B cell (primary cell): ENCODE results near the gene RSBN1. TPM values are rescaled to one million over a fixed set of nuclear protein-coding genes. Genes with fewer than 3 reads are reported as not detected.

Experiments used
- ATAC-seq: fragments of 200-7000 bp; cut with Tn5 transposase; one replicate; pipeline ENCODE4 v1.10.0; 2021; ENCODE audit warnings: low read depth, mild to moderate bottlenecking, moderate number of reproducible peaks, moderate library complexity
- CTCF ChIA-PET: fragments of 350-600 bp; sonication (Branson Sonifier 250); formaldehyde crosslinking; loops from one replicate; lab custom pipeline; 2021; ENCODE audit warnings: antibody characterized with exemption, inconsistent platforms; lab: Charles Lee
- POLR2A ChIA-PET: fragments of 350-600 bp; sonication (Branson Sonifier 250); formaldehyde crosslinking; loops from one replicate; lab custom pipeline; 2021; ENCODE audit warnings: antibody characterized with exemption; lab: Charles Lee
- DNase-seq: peaks from one replicate; pipeline ENCODE4 v3.0.0; 2013
- H2AFZ ChIP-seq: 2 replicates; pipeline ENCODE4 v1.6.1; 2012; ENCODE audit warnings: mild to moderate bottlenecking, low read depth, low read length; ENCODE audit not compliant: insufficient read depth, poor library complexity, severe bottlenecking
- H3K27ac ChIP-seq, 2 donors: 1 replicate in 1 of 2; 2 replicates in 1 of 2; pipeline ENCODE4 v1.5.1; 2012 to 2013; ENCODE audit warnings: low read length in 2 of 2, mild to moderate bottlenecking in 2 of 2, moderate library complexity in 1 of 2
- H3K27me3 ChIP-seq, 4 experiments: fragments of 200-600 bp in 1 of 4; sonication (generic) in 1 of 4; replicated peaks in 1 of 4; 1 replicate in 2 of 4; 2 replicates in 2 of 4; pipeline versions ENCODE4 v1.6.1 to v1.7.0; 2013 to 2016; ENCODE audit warnings: low read length in 3 of 4, mild to moderate bottlenecking in 2 of 4, mixed read lengths in 1 of 4, moderate library complexity in 1 of 4; ENCODE audit not compliant: insufficient read depth in 4 of 4, control insufficient read depth in 3 of 4; ENCODE audit errors: control extremely low read depth in 1 of 4
- H3K36me3 ChIP-seq, 2 experiments: replicated peaks in 1 of 2; 1 replicate in 1 of 2; 2 replicates in 1 of 2; pipeline versions ENCODE4 v1.6.1 to v1.7.1; 2013; ENCODE audit warnings: low read length in 1 of 2; ENCODE audit not compliant: insufficient read depth in 2 of 2, control insufficient read depth in 1 of 2; ENCODE audit errors: control extremely low read depth in 1 of 2, extremely low read depth in 1 of 2
- H3K4me1 ChIP-seq, 2 donors: fragments of 200-600 bp in 1 of 2; sonication (generic) in 1 of 2; 1 replicate in 1 of 2; 2 replicates in 1 of 2; pipeline versions ENCODE4 v1.5.1 to v1.6.1; 2013 to 2017; ENCODE audit warnings: low read length in 2 of 2; ENCODE audit not compliant: control insufficient read depth in 2 of 2, insufficient read depth in 2 of 2
- H3K4me2 ChIP-seq: replicated peaks from 2 replicates; pipeline ENCODE3; 2012; ENCODE audit warnings: mild to moderate bottlenecking, low read depth, low read length; ENCODE audit not compliant: poor library complexity, severe bottlenecking
- H3K4me3 ChIP-seq, 5 experiments: fragments of 200-600 bp in 1 of 5; sonication (generic) in 1 of 5; 1 replicate in 3 of 5; 2 replicates in 2 of 5; pipeline versions ENCODE4 v1.5.1 to v1.7.0; 2011 to 2016; ENCODE audit warnings: low read length in 4 of 5, mild to moderate bottlenecking in 4 of 5, low read depth in 2 of 5, control low read depth in 1 of 5, moderate library complexity in 1 of 5; ENCODE audit not compliant: insufficient read depth in 1 of 5; ENCODE audit errors: control extremely low read depth in 1 of 5, extremely low read depth in 1 of 5
- H3K79me2 ChIP-seq: fragments of 200-600 bp; sonication (generic); one replicate; pipeline ENCODE4 v1.6.0; 2016; ENCODE audit warnings: low read length; ENCODE audit not compliant: control insufficient read depth, insufficient read depth
- H3K9ac ChIP-seq: fragments of 200-600 bp; sonication (generic); 2 replicates; pipeline ENCODE4 v1.6.1; 2017; ENCODE audit warnings: mild to moderate bottlenecking, low read length, moderate library complexity
- H3K9me3 ChIP-seq, 3 donors: one replicate each; pipeline versions ENCODE4 v1.6.1 to v1.7.1; 2013; ENCODE audit warnings: low read length in 2 of 3; ENCODE audit not compliant: control insufficient read depth in 2 of 3, insufficient read depth in 1 of 3; ENCODE audit errors: control extremely low read depth in 1 of 3
- H4K20me1 ChIP-seq: 2 replicates; pipeline ENCODE4 v1.6.0; 2012; ENCODE audit warnings: mild to moderate bottlenecking, low read length; ENCODE audit not compliant: insufficient read depth, control insufficient read depth, poor library complexity, severe bottlenecking
- H3K27ac Mint-ChIP-seq: one replicate; pipeline ENCODE4 v1.8.0; 2021; ENCODE audit warnings: mixed read lengths
- H3K27me3 Mint-ChIP-seq: one replicate; pipeline ENCODE4 v1.8.0; 2021; ENCODE audit warnings: mixed read lengths
- H3K4me1 Mint-ChIP-seq: one replicate; pipeline ENCODE4 v1.8.0; 2021; ENCODE audit warnings: mixed read lengths
- H3K4me3 Mint-ChIP-seq: one replicate; pipeline ENCODE4 v1.8.0; 2021; ENCODE audit warnings: mixed read lengths
- H3K9me3 Mint-ChIP-seq: one replicate; pipeline ENCODE4 v1.8.0; 2022; ENCODE audit warnings: mixed read lengths; ENCODE audit not compliant: insufficient read depth
- EZH2 ChIP-seq: IDR thresholded peaks from 2 replicates; pipeline ENCODE4 v1.6.1; 2012; ENCODE audit warnings: borderline replicate concordance, low read depth, mild to moderate bottlenecking, moderate library complexity, low read length; ENCODE audit not compliant: insufficient read depth, poor library complexity, severe bottlenecking
- WGBS: methylation state at CpG from one replicate; pipeline ENCODE4 v1.1.5; 2013; ENCODE audit warnings: missing lambda C conversion rate; ENCODE audit not compliant: insufficient coverage; 5-methylcytosine and 5-hydroxymethylcytosine counted together
- intact Hi-C: fragments of 100-400 bp; cut with micrococcal nuclease; formaldehyde crosslinking; loops from one replicate; pipeline ENCODE4 v1.10.0; 2022
- polyA plus RNA-seq: library from polyadenylated mRNA; depleted of rRNA; stranded (reverse); fragments of >200 nt; gene quantifications from 2 replicates; pipeline ENCODE4 v1.2.3, GENCODE V29; 2012
- total RNA-seq, 2 donors: library from RNA; stranded (reverse); fragments of 120-200 nt in 1 of 2; gene quantifications; 1 replicate in 1 of 2; 2 replicates in 1 of 2; pipeline versions ENCODE4 v1.2.3 to v1.2.4, GENCODE V29; 2013 to 2022
- TF ChIP-seq, protein P1 (sequence below): fragments of 200-600 bp; IDR thresholded peaks from one replicate; pipeline ENCODE4 v1.8.0; 2022; ENCODE audit warnings: antibody characterized with exemption, mild to moderate bottlenecking

Gene RSBN1
- total and polyA plus RNA-seq, 2 donors (not counting 1 experiment from before 2014, with no cell fraction given), result 20.6 to 40.2 TPM

DNA sequence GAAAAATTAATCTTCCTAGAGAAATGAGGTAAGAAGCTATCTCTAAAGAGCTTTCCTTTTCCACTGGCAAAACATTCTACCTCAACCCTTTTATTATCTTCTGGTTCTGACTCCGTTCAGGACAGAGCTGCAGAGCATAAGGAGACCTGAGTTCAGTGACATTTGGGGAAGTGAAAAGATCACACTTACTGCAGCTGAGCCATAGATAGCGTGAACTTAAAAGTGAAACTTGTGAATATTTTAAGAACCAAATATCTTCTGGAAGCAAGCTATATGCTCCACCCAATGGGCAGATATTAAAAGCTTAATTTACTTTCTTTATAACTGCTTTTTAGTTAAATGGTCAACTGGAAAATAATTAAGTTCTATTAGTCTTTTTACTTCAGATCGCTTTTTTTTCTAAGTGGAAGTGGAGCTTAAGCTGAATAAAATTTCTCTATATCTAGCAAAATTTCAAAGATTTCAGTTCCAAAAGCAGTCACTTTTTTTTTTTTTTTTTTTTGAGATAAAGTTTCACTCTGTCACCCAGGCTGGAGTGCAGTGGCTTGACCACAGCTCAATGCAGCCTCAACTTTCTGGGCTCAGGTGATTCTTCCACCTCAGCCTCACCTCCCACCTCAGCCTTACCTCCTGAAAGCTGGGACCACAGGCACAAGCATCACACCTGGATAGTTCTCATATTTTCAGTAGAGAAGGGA lies 47.4 kb upstream of the RSBN1 start:
- POLR2A ChIA-PET, result interaction anchor here (0.7 to 1.1 kb wide), 4 partner anchors 10 to 56 kb away, joined by 4 to 10 read pairs (median 5); partner anchors contain the start of genes AP4B1 and DCLRE1B
- peak; percentile 80 for ATAC-seq
- Histone ChIP-seq H3K79me2 (peaks cover 37% of the 10 kb centered on the region), H3K27me3 (no peaks in the 10 kb centered on the region), H3K9ac (peak overlapping the region; percentile 39), H3K4me1 (peaks cover 58 to 60% of the 10 kb centered on the region in 2 donors), H3K27ac (peak overlapping the region; percentile 73 to 80), H3K36me3 (peaks cover 6 to 18% of the 10 kb centered on the region in 2 experiments), H2AFZ (peak overlapping the region; percentile 14), H4K20me1 (no peaks in the 10 kb centered on the region), H3K4me2 (peak overlapping the region; percentile 68), H3K9me3 (no peaks in the 10 kb centered on the region), H3K4me3 (peak overlapping the region; percentile 5 to 58 (median 31))
- no CpG with 5 or more reads among the region's 3 CpGs for WGBS
- Mint-ChIP-seq H3K4me1 (peaks cover 58% of the 10 kb centered on the region), H3K27me3 (no peaks in the 10 kb centered on the region), H3K27ac (peak overlapping the region; percentile 92), H3K4me3 (peak overlapping the region; percentile 72), H3K9me3 (no peaks in the 10 kb centered on the region)
- TF ChIP-seq EZH2, result no peak
- TF ChIP-seq, protein P1, sequence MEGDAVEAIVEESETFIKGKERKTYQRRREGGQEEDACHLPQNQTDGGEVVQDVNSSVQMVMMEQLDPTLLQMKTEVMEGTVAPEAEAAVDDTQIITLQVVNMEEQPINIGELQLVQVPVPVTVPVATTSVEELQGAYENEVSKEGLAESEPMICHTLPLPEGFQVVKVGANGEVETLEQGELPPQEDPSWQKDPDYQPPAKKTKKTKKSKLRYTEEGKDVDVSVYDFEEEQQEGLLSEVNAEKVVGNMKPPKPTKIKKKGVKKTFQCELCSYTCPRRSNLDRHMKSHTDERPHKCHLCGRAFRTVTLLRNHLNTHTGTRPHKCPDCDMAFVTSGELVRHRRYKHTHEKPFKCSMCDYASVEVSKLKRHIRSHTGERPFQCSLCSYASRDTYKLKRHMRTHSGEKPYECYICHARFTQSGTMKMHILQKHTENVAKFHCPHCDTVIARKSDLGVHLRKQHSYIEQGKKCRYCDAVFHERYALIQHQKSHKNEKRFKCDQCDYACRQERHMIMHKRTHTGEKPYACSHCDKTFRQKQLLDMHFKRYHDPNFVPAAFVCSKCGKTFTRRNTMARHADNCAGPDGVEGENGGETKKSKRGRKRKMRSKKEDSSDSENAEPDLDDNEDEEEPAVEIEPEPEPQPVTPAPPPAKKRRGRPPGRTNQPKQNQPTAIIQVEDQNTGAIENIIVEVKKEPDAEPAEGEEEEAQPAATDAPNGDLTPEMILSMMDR, result no peak
- peak; percentile 79 for DNase-seq
- intact Hi-C loops, result loop anchor here (1.0 to 2.0 kb wide), 5 partner anchors 12 to 69 kb away; partner anchors contain the start of genes AP4B1, HIPK1, PTPN22 and RSBN1
- CTCF ChIA-PET, result interaction anchor here (0.6 to 4.2 kb wide), 18 partner anchors 10 to 1145 kb away, joined by 3 to 36 read pairs (median 4); partner anchors contain the start of genes AP4B1, HIPK1 and PPM1J

DNA sequence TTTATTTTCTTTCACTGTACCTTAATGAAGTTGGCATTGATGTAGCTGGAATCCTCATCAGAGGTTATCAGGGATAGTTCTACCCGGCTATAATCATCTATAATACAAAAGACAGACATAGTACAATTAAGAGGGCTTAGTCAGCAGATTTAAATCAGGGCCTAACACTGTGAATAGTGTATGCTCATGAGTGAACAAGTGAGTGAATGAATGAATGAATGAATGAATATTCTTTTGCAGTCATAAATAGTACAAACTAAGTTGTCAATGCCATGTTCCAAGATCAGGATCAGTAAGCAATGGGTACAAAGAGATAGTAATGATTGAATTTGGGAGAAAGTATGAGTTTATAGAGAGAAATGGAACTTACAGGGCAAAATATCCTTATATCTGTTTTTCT lies 46.7 kb upstream of the RSBN1 start:
- Histone ChIP-seq H2AFZ (no peak overlapping the region), H3K4me3 (peak overlapping the region; percentile 5 to 58 (median 21)), H3K27ac (peak overlapping the region; percentile 73 to 80), H3K27me3 (no peaks in the 10 kb centered on the region), H3K79me2 (peaks cover 30% of the 10 kb centered on the region), H3K4me1 (peaks cover 58 to 60% of the 10 kb centered on the region in 2 donors), H3K36me3 (peaks cover 8 to 23% of the 10 kb centered on the region in 2 experiments), H4K20me1 (no peaks in the 10 kb centered on the region), H3K4me2 (peak overlapping the region; percentile 68), H3K9ac (peak overlapping the region; percentile 39), H3K9me3 (no peaks in the 10 kb centered on the region)
- no peaks in the 10 kb centered on the region for H3K9me3 Mint-ChIP-seq
- DNase-seq (no peak), ATAC-seq (no peak)
- TF ChIP-seq, protein P1, result no peak
- no peak for TF ChIP-seq EZH2
- ChIA-PET CTCF (interaction anchor here (0.6 to 4.2 kb wide), 16 partner anchors 13 to 1144 kb away, joined by 3 to 36 read pairs (median 4); partner anchors contain the start of genes AP4B1, HIPK1 and PPM1J), POLR2A (interaction anchor here (0.7 to 1.4 kb wide), 5 partner anchors 17 to 57 kb away, joined by 4 to 7 read pairs (median 5); partner anchors contain the start of genes AP4B1 and DCLRE1B)
- whole genome bisulfite sequencing, result no CpG with 5 or more reads among the region's 1 CpG
- intact Hi-C loops, result loop anchor here (1.0 to 2.0 kb wide), 5 partner anchors 12 to 70 kb away; partner anchors contain the start of genes AP4B1, HIPK1, PTPN22 and RSBN1
- peaks cover 60% of the 10 kb centered on the region for H3K4me1 Mint-ChIP-seq
- peak overlapping the region; percentile 79 for H3K27ac Mint-ChIP-seq
- no peaks in the 10 kb centered on the region for H3K27me3 Mint-ChIP-seq
- H3K4me3 Mint-ChIP-seq, result peak overlapping the region; percentile 72
